HepG2 (cell line): ENCODE measurements around the gene ADGRV1. TPM values are rescaled to one million over a fixed set of nuclear protein-coding genes. Genes with fewer than 3 reads are reported as not detected.
A peak's percentile ranks its signal among the peaks of the same experiment; 100 is the strongest.

Source experiments
- EHMT2 ChIP-seq: fragments of 200-600 bp; sonication (generic); IDR thresholded peaks from 2 replicates; pipeline ENCODE4 v1.7.0; 2017; ENCODE audit warnings: antibody characterized with exemption, low read depth, low read length, borderline replicate concordance
- FIP1L1 ChIP-seq: fragments of 200-400 bp; formaldehyde crosslinking; IDR thresholded peaks from 2 replicates; pipeline ENCODE4 v1.6.1; 2018; ENCODE audit warnings: low read depth, mild to moderate bottlenecking, low read length, moderate library complexity, borderline replicate concordance; ENCODE audit not compliant: insufficient read depth
- MAFK ChIP-seq, 2 experiments: IDR thresholded peaks in 1 of 2; conservative IDR thresholded peaks in 1 of 2; 2 replicates each; pipeline ENCODE4 v1.6.1; 2011; ENCODE audit warnings: improper control_type of control experiment in 2 of 2, low read length in 2 of 2
- PAXIP1 ChIP-seq: sonication (generic); formaldehyde crosslinking; conservative IDR thresholded peaks from 2 replicates; pipeline ENCODE4 v1.4.0; 2020; ENCODE audit warnings: mild to moderate bottlenecking, missing genetic modification reagents, moderate library complexity
- POLR2AphosphoS5 ChIP-seq: IDR thresholded peaks from 2 replicates; pipeline ENCODE4 v1.6.1; 2012; ENCODE audit warnings: low read depth, low read length
- RAD51 ChIP-seq: fragments of 450-650 bp; IDR thresholded peaks from 2 replicates; pipeline ENCODE4 v1.6.1; 2016; ENCODE audit warnings: borderline replicate concordance
- RFX5 ChIP-seq: IDR thresholded peaks from 2 replicates; pipeline ENCODE4 v1.6.1; 2011; ENCODE audit warnings: low read depth, low read length, improper control_type of control experiment
- SCMH1 ChIP-seq: sonication (generic); formaldehyde crosslinking; IDR thresholded peaks from 2 replicates; pipeline ENCODE4 v1.9.0; 2021; ENCODE audit warnings: missing genetic modification reagents, mild to moderate bottlenecking, borderline replicate concordance
- SNAI1 ChIP-seq: sonication (generic); formaldehyde crosslinking; IDR thresholded peaks from 2 replicates; pipeline ENCODE4 v1.5.0; 2020; ENCODE audit warnings: mild to moderate bottlenecking, missing genetic modification reagents, borderline replicate concordance
- ZNF12 ChIP-seq: sonication (generic); formaldehyde crosslinking; IDR thresholded peaks from 2 replicates; pipeline ENCODE4 v1.5.0; 2020; ENCODE audit warnings: missing genetic modification reagents
- ZNF329 ChIP-seq: sonication (generic); formaldehyde crosslinking; IDR thresholded peaks from 2 replicates; pipeline ENCODE4 v1.9.0; 2021; ENCODE audit warnings: low read depth, mild to moderate bottlenecking, missing genetic modification reagents
- ZNF503 ChIP-seq: sonication (generic); formaldehyde crosslinking; IDR thresholded peaks from 2 replicates; pipeline ENCODE4 v1.4.0; 2020; ENCODE audit warnings: missing genetic modification reagents
- ZNF558 ChIP-seq: sonication (generic); formaldehyde crosslinking; IDR thresholded peaks from 2 replicates; pipeline ENCODE4 v1.9.0; 2022; ENCODE audit warnings: mild to moderate bottlenecking, missing genetic modification reagents, borderline replicate concordance
- ZNF619 ChIP-seq: sonication (generic); formaldehyde crosslinking; IDR thresholded peaks from 2 replicates; pipeline ENCODE4 v1.4.0; 2020; ENCODE audit warnings: mild to moderate bottlenecking, missing genetic modification reagents
- ZNF644 ChIP-seq: IDR thresholded peaks from 2 replicates; pipeline ENCODE4 v1.6.1; 2016; ENCODE audit warnings: low read depth
- ZNF652 ChIP-seq: IDR thresholded peaks from 2 replicates; pipeline ENCODE4 v1.6.1; 2016; ENCODE audit warnings: low read depth, borderline replicate concordance
- ZNF879 ChIP-seq: sonication (generic); formaldehyde crosslinking; IDR thresholded peaks from 2 replicates; pipeline ENCODE4 v1.8.1; 2023; ENCODE audit warnings: missing genetic modification reagents
- ZSCAN21 ChIP-seq: sonication (generic); formaldehyde crosslinking; IDR thresholded peaks from 2 replicates; pipeline ENCODE4 v1.8.0; 2022; ENCODE audit warnings: mild to moderate bottlenecking, missing genetic modification reagents, moderate library complexity, borderline replicate concordance
- ZSCAN22 ChIP-seq: sonication (generic); formaldehyde crosslinking; IDR thresholded peaks from 2 replicates; pipeline ENCODE4 v1.4.0; 2020; ENCODE audit warnings: mild to moderate bottlenecking, missing genetic modification reagents
- polyA plus RNA-seq, 8 experiments: library from polyadenylated mRNA; depleted of rRNA in 3 of 8; stranded (reverse) in 7 of 8; unstranded in 1 of 8; fragments of >200 nt; fragmentation: Illumina TruSeq in 4 of 8; extraction: Trizol in 4 of 8; gene quantifications; 2 replicates each; pipeline versions ENCODE4 v1.2.1 to v1.2.3, GENCODE V29; 2011 to 2016; ENCODE audit warnings: low read depth in 4 of 8, missing spikeins in 1 of 8, mixed read lengths in 1 of 8; ENCODE audit not compliant: insufficient read depth in 1 of 8
- total RNA-seq, 5 experiments: library from RNA; depleted of rRNA; stranded (reverse); fragments of >200 nt; fragmentation: Illumina TruSeq; extraction: Trizol; gene quantifications; 2 replicates each; pipeline ENCODE4 v1.2.3, GENCODE V29; 2016; ENCODE audit warnings: low read depth in 1 of 5
- TF ChIP-seq, protein P1 (sequence below): sonication (generic); formaldehyde crosslinking; IDR thresholded peaks from 2 replicates; pipeline ENCODE4 v1.5.0; 2020; ENCODE audit warnings: mild to moderate bottlenecking, low read depth, missing genetic modification reagents, borderline replicate concordance

Gene ADGRV1
- total and polyA plus RNA-seq, 2 of the 13 experiments (the other 11 are each of a cell fraction or from before 2014, with no cell fraction given), result 1.7 to 3.9 TPM

DNA sequence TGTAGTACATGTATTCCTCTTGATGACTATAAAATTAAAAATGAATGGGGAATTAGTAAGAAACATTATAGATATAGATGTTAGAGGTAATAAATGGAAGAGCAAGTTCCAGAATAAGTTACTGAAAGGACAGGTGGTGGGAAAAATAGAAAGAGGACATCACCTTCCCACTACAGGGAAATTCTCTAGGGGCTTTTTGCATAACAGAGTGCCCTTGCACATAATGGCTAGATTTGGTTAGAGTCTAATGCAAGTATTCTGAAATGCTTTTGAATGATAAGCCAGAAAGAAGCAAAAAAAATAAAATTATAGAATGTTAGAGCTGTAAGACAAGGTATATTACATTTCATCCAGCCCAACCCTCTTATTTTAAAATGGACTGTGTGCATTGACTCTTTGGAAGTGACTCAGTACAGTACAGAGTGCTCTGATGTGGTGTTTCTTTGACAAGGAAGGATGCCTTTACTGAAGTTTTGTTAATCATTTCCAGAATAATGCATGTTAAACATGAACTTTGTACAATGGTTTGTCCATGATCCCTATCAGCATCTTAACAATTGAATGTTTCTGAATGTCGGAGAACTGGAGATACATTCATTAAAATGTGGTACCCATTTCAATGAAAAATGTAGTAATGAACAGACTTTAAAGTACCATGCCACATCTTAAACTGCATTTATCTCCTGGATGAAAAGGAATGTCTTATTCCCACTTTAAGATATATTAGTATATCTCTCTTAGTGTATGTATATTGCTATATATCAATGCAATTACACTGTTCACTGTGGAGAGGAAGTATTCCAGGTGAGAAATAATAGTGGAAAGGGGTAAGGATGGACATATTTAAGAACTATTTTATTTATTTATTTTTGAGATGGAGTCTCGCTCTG, 391.1 kb downstream of the ADGRV1 start (continued):
- TF ChIP-seq ZSCAN21 (CRISPR knock-in tag) (no peak), EHMT2 (0 out of 2 replicates have a peak, but pooled peaks have one; percentile 21), ZNF879 (no peak), ZNF619 (CRISPR knock-in tag) (no peak), PAXIP1 (CRISPR knock-in tag) (peak; percentile 96), FIP1L1 (no peak), ZNF558 (no peak), ZNF329 (CRISPR knock-in tag) (no peak), ZNF12 (CRISPR knock-in tag) (no peak), RAD51 (no peak), SCMH1 (no peak), ZNF652 (CRISPR knock-in tag) (no peak), ZNF644 (peak; percentile 55; the same call in 1 of the 2 replicates), RFX5 (no peak), SNAI1 (CRISPR knock-in tag) (no peak), MAFK (conservative IDR thresholded peaks at IDR 0.05 in 1 of 2, IDR thresholded peaks at IDR 0.05 in 1 of 2; ENCODE audit: low read length in 2 of 2) (no peak), ZSCAN22 (CRISPR knock-in tag) (no peak), ZNF503 (CRISPR knock-in tag) (no peak), POLR2AphosphoS5 (peak; percentile 45; the same call in 1 of the 2 replicates)
- TF ChIP-seq, protein P1, sequence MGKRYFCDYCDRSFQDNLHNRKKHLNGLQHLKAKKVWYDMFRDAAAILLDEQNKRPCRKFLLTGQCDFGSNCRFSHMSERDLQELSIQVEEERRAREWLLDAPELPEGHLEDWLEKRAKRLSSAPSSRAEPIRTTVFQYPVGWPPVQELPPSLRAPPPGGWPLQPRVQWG (CRISPR knock-in tag), result no peak
